ENCODE data around the gene KCNIP1. TPM values are rescaled to one million over a fixed set of nuclear protein-coding genes. Genes with fewer than 3 reads are reported as not detected.
"Not testable (repeated sequence)": the region's sequence is repeated elsewhere in the genome, so short reads cannot be mapped to it uniquely, and the experiment has no call there.

KCNIP1 gene
- total RNA-seq, 1 experiment from 2014 or later, result 0.27 TPM

DNA sequence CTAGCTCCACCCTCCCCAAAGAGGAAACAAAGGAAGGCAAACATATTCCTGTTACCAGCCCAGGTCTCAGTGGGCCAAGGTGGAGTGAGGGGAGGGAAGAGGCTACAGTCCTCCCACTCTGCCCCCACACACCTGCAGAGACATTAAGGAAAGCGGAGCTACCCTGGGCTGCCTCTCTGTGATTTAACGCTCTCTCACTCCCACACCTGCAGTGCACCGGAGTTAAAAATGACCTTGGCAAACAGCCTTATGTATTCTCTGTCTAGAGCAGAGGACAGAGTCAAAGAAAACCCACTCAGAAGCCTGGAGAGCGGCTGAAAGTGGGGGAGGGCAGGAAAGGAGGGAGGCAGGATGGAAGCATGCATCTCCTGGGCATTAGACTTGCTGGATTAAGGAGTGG, 32.7 kb downstream of the KCNIP1 start:
- no peak for DNase-seq (ENCODE audit: low read depth)

GRCh38 chr5:170537451-170538095, 33.8 kb downstream of the KCNIP1 start:
- DNase-seq (ENCODE audit: low read depth), result no peak

- DNase-seq (ENCODE audit: low read depth), result no peak
Observed at GRCh38 chr5:170538096-170538465, 34.3 kb downstream of the KCNIP1 start.

- no peak for DNase-seq (ENCODE audit: low read depth)
Observed at GRCh38 chr5:170538696-170539586, 35.1 kb downstream of the KCNIP1 start.

- DNase-seq (ENCODE audit: low read depth), result no peak
Observed at GRCh38 chr5:170540271-170540670, 36.5 kb downstream of the KCNIP1 start.

DNA sequence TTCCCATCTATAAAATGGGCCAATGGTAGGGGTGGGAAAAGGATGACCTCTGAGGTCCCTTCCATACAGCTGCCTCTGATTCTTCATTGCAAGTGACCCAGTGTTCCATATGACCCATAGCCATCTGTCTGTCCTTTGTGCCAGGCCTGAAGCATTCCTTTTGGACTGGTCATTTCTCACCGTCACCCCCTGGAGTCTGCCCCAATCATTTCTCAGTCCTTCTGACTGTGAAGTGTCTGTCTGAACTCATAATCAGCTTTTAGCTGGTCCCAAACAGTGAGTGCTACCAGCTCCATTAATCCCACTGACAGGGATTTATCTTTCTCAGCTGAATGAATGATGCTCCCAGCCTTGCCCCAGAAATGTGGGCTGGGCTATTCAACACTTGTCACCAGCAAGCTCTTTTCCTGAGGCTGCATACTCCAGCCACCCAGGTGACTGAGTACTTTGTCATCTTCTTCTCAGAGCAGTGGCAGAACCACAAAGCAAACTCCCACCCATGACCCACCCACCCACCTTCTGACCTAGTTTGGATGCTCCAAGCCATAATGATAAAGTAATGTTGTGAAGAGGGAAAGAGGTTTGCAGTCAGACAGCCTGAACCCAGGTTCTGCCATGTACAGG, 37.4 kb downstream of the KCNIP1 start:
- DNase-seq (ENCODE audit: low read depth), result peak; percentile 60

- DNase-seq (ENCODE audit: low read depth), result no peak
Observed at GRCh38 chr5:170542691-170543293, 39.0 kb downstream of the KCNIP1 start.

DNA sequence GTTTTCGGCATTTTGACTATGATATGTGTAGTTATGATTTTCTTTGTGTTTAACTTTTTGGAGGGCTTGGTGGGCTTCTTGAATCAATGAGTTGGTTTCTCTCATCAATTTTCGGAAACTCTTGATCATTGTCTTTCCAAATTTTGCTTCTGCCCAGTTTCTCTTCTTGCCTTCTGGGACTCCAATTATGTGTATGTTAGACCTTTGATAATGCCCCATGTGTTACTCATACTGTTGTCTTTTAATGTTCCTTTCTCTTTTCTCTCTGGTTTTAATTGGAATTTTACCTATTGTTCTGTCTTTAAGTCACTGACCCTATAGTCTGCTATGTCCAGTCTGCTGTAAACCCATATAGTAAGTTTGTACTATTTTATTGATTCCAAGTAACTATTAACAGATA, 41.5 kb downstream of the KCNIP1 start:
- DNase-seq (ENCODE audit: low read depth), result no peak

DNA sequence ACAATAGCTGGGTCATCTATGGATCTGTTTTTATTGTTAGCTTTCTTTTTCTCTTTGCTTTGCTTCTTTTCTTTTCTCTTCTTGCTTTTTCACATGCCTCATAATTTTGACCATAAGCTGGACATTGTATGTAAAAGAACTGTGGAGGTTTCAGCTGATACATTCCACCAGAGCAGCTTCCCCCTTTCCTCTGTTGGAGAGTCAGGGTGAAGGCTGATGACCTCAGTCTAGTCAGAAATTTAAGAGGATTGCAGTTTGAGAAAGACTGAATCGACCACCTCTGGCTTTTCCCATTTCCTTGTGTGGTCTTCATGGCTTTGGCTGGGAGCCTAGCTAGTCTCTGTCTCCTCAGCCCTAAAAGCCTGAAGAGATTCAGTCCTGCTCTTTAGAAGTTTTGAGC, 42.0 kb downstream of the KCNIP1 start:
- no peak for DNase-seq (ENCODE audit: low read depth)

DNA sequence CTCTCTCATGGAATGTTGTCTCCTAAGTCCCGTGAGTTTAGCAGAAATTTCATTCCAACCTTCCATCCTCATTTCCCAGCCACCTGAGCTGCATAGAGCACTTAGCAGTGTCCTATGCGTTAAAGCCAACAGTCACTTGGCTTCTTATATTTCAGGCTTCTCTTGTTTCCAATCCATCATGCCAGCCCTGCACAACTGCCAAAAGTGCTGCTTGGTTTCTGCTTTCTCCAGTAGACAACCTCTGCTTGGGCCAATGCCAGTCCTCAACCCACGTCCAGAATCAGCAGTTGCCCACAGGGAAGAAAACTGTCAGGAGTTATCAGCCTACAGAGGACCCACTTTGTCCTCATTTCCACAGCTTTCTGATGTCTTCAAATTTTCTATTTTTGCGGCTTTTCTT, 42.5 kb downstream of the KCNIP1 start:
- DNase-seq (ENCODE audit: low read depth), result no peak

DNA sequence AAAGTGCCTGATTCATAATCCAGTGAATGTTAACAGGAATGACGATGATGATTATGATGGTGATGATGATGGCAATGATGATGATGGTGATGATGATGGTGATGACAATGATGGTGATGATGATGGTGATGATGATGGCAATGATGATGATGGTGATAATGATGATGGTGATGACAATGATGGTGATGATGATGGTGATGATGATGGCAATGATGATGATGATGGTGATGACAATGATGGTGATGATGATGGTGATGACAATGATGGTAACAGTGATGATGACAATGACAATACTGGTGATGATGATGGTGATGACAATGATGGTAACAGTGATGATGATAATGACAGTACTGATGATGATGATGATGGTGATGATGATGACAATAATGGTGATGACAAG, 46.6 kb downstream of the KCNIP1 start:
- not testable (repeated sequence) for DNase-seq (ENCODE audit: low read depth)

DNA sequence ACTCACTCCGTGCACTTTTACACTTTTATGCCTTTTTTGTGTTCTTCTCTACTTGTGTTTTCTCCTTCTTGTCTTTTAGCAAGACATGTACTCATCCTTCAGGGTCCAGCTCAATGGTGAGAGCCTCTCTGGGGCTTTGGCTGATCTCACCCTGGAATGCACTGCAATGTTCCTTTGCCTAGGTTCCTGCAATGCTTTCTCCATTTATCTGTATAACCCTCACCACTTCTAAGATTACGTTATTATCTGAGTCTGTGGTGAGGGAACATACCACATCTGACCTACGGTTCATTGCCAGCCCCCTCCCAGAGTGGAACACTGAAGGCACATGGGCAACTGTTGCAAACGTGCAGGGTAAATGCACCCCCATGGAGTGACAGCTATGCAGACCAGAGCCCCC, 47.3 kb downstream of the KCNIP1 start:
- DNase-seq (ENCODE audit: low read depth), result no peak

GRCh38 chr5:170551622-170552021, 47.8 kb downstream of the KCNIP1 start:
- no peak for DNase-seq (ENCODE audit: low read depth)

DNA sequence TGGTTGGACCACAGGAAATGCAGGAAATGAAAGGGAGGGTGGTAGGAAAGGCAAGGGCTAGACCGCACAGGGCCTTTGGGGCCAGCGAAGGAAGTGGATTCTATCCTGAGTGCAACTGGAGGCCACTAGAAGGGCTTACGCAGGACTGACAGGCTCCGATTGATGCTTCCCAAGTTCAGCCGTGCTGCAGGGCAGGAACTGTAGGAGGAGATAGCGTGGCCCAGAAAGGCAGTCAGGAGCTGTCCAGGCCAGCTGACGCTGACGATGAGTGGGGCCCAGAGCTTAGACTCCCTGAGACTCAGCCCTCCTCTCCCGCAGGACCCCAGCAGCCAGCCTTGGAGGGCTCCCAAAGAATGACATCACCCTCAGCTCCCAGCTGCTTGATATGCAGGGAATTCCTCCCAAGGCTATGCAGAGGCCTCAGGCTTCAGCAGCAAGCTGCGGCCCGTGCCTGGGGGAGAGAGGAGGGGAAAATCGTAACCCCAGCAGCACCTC, 48.8 kb downstream of the KCNIP1 start:
- DNase-seq (ENCODE audit: low read depth), result peak; percentile 90

DNA sequence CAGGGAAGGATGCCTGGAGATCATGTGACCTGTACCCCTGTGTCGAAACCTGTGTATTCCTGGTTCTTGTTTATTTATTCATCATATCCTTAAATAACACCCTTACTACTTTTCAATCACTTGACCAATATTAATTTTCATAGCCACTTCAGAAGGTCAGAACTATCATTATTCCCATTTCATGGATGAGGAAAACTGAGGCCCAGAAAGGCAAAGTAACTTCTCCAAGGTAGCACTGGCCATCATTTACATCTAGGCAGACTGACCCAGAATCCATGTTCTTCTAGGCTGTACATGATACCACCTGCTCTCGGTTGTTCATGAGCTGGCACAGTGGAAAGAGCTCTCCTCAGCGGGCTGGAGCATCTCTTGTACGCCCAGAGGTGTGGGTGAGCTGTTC, 49.4 kb downstream of the KCNIP1 start:
- DNase-seq (ENCODE audit: low read depth), result no peak

- DNase-seq (ENCODE audit: low read depth), result peak; percentile 46
Observed at GRCh38 chr5:170554521-170555267, 50.9 kb downstream of the KCNIP1 start.

DNA sequence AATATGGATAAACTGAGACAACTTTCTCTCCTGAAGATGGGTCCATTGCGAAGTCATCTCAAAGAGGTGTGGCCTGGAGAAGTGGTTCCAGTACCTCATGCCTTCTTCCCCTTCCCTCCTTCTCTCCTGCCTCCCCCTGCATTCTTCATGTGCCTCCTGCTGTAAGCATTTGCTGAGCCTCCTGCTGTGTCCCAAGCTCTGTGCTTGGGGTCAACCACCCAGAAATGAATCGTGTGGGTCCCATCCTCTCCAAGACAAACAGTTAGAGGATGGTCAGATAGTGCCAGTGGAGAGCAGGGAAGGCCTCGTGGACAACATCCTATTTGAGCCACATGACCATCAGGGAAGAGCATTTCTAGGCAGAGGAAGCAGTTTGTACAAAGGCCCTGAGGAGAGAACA, 53.5 kb downstream of the KCNIP1 start:
- no peak for DNase-seq (ENCODE audit: low read depth)

- no peak for DNase-seq (ENCODE audit: low read depth)
Observed at GRCh38 chr5:170559296-170559695, 55.5 kb downstream of the KCNIP1 start.

GRCh38 chr5:170560938-170561337, 57.1 kb downstream of the KCNIP1 start:
- DNase-seq (ENCODE audit: low read depth), result no peak

DNA sequence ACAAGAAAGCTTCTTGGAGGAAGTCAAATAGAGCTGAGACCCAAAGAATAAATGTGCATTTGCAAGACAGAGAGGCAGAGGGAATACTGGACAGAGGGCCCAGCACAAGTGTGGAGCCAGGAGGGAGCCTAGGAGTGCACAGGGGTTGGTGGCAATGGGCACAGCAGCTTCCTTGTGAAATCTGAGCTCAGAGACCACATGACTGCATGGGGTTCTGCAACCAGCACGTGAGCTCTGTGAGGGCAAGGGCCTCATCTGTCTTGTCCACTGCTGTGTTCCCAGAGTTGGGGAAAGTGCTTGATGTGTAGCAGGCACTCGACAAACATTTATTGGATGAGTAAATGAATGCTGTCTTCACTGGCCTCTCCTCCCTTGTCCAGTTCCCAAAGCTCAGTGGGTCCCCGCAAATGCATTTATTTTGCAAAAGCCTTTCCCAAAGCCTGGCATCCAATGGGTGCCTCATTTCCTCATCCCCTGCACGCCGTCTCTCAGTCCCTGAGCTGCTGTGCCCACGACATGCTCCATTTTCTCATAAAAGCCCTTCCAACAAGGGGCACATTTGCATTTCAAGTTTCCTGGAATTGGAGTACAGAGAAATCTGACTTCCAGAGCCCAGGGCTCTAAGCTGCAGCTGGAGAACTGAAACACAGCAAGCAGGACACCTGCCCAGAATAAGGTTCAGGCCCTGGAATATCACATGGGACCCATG, 58.5 kb downstream of the KCNIP1 start:
- DNase-seq (ENCODE audit: low read depth), result no peak

DNA sequence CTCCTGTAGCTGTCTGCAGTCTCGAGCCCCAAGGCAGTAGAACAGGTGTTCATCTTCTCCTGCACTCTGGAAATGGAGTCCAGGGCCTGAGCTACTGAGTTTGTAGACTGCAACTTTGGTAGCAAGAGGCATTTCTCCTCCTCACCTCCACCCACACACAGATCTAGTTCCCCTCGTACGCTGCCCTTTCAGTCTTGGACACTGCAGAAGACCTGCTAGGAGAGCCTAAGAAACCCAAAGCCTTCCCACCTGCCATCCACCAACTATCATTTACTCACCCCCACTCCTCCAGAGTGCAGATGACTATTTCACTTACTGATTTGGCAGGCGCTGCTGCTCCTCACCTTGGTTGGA, 59.0 kb downstream of the KCNIP1 start:
- no peak for DNase-seq (ENCODE audit: low read depth)
